ENCODE results near the gene CYP4F11. TPM values are rescaled to one million over a fixed set of nuclear protein-coding genes. Genes with fewer than 3 reads are reported as not detected.
"Not testable (repeated sequence)": the region's sequence is repeated elsewhere in the genome, so short reads cannot be mapped to it uniquely, and the experiment has no call there.

CYP4F11 gene
- total RNA-seq, 1 experiment from 2014 or later, result not detected

GRCh38 chr19:15899561-15899960 lies 34.8 kb downstream of the CYP4F11 start:
- not testable (repeated sequence) for H4K20me1 ChIP-seq (ENCODE audit: control insufficient read depth, insufficient read depth, insufficient read length); H4K5ac ChIP-seq (ENCODE audit: insufficient read length, low read depth, low read length); H3K4ac ChIP-seq (ENCODE audit: low read depth, low read length); H3K27ac Mint-ChIP-seq; H3K27ac ChIP-seq (ENCODE audit: insufficient read length, low read depth, low read length); H3K23me2 ChIP-seq (ENCODE audit: insufficient read length, low read depth, low read length, poor library complexity, severe bottlenecking); H2BK120ac ChIP-seq (ENCODE audit: low read depth, low read length, poor library complexity, severe bottlenecking); H2BK5ac ChIP-seq (ENCODE audit: insufficient read length, low read length); H3K27me3 ChIP-seq (ENCODE audit: insufficient read depth, low read length); H3K79me2 ChIP-seq (ENCODE audit: insufficient read depth, low read length); H3K14ac ChIP-seq (ENCODE audit: insufficient read depth, low read length); H3K4me3 Mint-ChIP-seq; H4K91ac ChIP-seq (ENCODE audit: insufficient read length, low read depth, low read length); H3K79me1 ChIP-seq (ENCODE audit: insufficient read depth, low read depth, low read length, poor library complexity, severe bottlenecking); H3K56ac ChIP-seq (ENCODE audit: insufficient read length, low read depth, low read length); H3K27me3 Mint-ChIP-seq (ENCODE audit: low read depth); H3K4me1 Mint-ChIP-seq; H3T11ph ChIP-seq (ENCODE audit: low read length); H3K23ac ChIP-seq (ENCODE audit: insufficient read length, low read depth, low read length); DNase-seq; H3K9ac ChIP-seq (ENCODE audit: extremely low read depth, insufficient read length, low read length); H2BK20ac ChIP-seq (ENCODE audit: low read depth, low read length, poor library complexity, severe bottlenecking); H2AK5ac ChIP-seq (ENCODE audit: insufficient read length, low read length); H2AFZ ChIP-seq (ENCODE audit: low read length); H2BK12ac ChIP-seq (ENCODE audit: insufficient read length, low read depth, low read length); H3K4me1 ChIP-seq (ENCODE audit: insufficient read depth, low read length); H4K8ac ChIP-seq (replicated peaks; ENCODE audit: insufficient read length, low read depth, low read length); H3K18ac ChIP-seq (ENCODE audit: insufficient read length, low read depth, low read length); H2BK15ac ChIP-seq (ENCODE audit: low read depth, low read length); H3K4me2 ChIP-seq (ENCODE audit: insufficient read depth, insufficient read length, low read length)
- H3K9me3 Mint-ChIP-seq, result peaks cover 87 to 88% of the 10 kb centered on the region in 2 experiments
- H3K36me3 Mint-ChIP-seq (ENCODE audit: insufficient read depth in 1 of 3, low read depth in 3 of 3), result peaks cover 5 to 36% (median 10%) of the 10 kb centered on the region in 3 experiments; a peak in 5 of 7 replicates
- H3K9me3 ChIP-seq (ENCODE audit: control insufficient read depth, low read depth, low read length), result peaks cover 74% of the 10 kb centered on the region
- no CpG with 5 or more reads among the region's 30 CpGs for WGBS (ENCODE audit: extremely low coverage, insufficient read length, low lambda C conversion rate)
